ENCODE measurements around the gene WDR27. TPM values are rescaled to one million over a fixed set of nuclear protein-coding genes. Genes with fewer than 3 reads are reported as not detected.

WDR27 gene
- total RNA-seq, 1 donor from 2014 or later: 17.7 TPM

GRCh38 chr6:169642455-169642854 lies 59.4 kb downstream of the WDR27 start:
- intact Hi-C loops (cut with micrococcal nuclease): loop anchor here (5.0 kb wide), 1 partner anchor 1790 kb away; no protein-coding TSS in a partner anchor

- intact Hi-C loops (cut with micrococcal nuclease): loop anchor here (5.0 kb wide), 1 partner anchor 1789 kb away; no protein-coding TSS in a partner anchor
Observed at GRCh38 chr6:169641461-169642085, 60.3 kb downstream of the WDR27 start.

GRCh38 chr6:169640983-169641382 lies 60.8 kb downstream of the WDR27 start:
- intact Hi-C loops (cut with micrococcal nuclease): loop anchor here (5.0 kb wide), 1 partner anchor 1789 kb away; no protein-coding TSS in a partner anchor

- intact Hi-C loops (cut with micrococcal nuclease): loop anchor here (5.0 kb wide), 1 partner anchor 1788 kb away; no protein-coding TSS in a partner anchor
Observed at GRCh38 chr6:169640351-169640852, 61.4 kb downstream of the WDR27 start.

GRCh38 chr6:169639653-169640278 lies 62.1 kb downstream of the WDR27 start:
- intact Hi-C loops (cut with micrococcal nuclease): loop anchor here (5.0 kb wide), 1 partner anchor 1787 kb away; no protein-coding TSS in a partner anchor

- intact Hi-C loops (cut with micrococcal nuclease): no loop called here
Observed at GRCh38 chr6:169638915-169639314, 62.9 kb downstream of the WDR27 start.

- intact Hi-C loops (cut with micrococcal nuclease): no loop called here
Observed at GRCh38 chr6:169638388-169638787, 63.4 kb downstream of the WDR27 start.

GRCh38 chr6:169635345-169635744 lies 66.5 kb downstream of the WDR27 start:
- intact Hi-C loops (cut with micrococcal nuclease): no loop called here

- intact Hi-C loops (cut with micrococcal nuclease): no loop called here
Observed at GRCh38 chr6:169632841-169633240, 69.0 kb downstream of the WDR27 start.

- intact Hi-C loops (cut with micrococcal nuclease): no loop called here
Observed at GRCh38 chr6:169629256-169629655, 72.6 kb downstream of the WDR27 start.

GRCh38 chr6:169627736-169628607 lies 73.9 kb downstream of the WDR27 start:
- intact Hi-C loops (cut with micrococcal nuclease): no loop called here

- intact Hi-C loops (cut with micrococcal nuclease): no loop called here
Observed at GRCh38 chr6:169626649-169627048, 75.2 kb downstream of the WDR27 start.

GRCh38 chr6:169626169-169626568 lies 75.7 kb downstream of the WDR27 start:
- intact Hi-C loops (cut with micrococcal nuclease): no loop called here

- intact Hi-C loops (cut with micrococcal nuclease): no loop called here
Observed at GRCh38 chr6:169625376-169625775, 76.5 kb downstream of the WDR27 start.

- intact Hi-C loops (cut with micrococcal nuclease): no loop called here
Observed at GRCh38 chr6:169624785-169625184, 77.0 kb downstream of the WDR27 start.

- intact Hi-C loops (cut with micrococcal nuclease): no loop called here
Observed at GRCh38 chr6:169623975-169624374, 77.9 kb downstream of the WDR27 start.

- intact Hi-C loops (cut with micrococcal nuclease): no loop called here
Observed at GRCh38 chr6:169623343-169623742, 78.5 kb downstream of the WDR27 start.

- intact Hi-C loops (cut with micrococcal nuclease): no loop called here
Observed at GRCh38 chr6:169622618-169623017, 79.2 kb downstream of the WDR27 start.

GRCh38 chr6:169621311-169621710 lies 80.5 kb downstream of the WDR27 start:
- intact Hi-C loops (cut with micrococcal nuclease): no loop called here

GRCh38 chr6:169620171-169621130 lies 81.4 kb downstream of the WDR27 start:
- intact Hi-C loops (cut with micrococcal nuclease): no loop called here
